MM.1S (cell line): Measurements from ENCODE around the gene CTDNEP1.

ENCODE experiments used
- EZH2 ChIP-seq: fragments of 300-600 bp; sonication (generic); optimal IDR thresholded peaks from 2 replicates; pipeline ENCODE3; 2017; ENCODE audit warnings: low read depth, mild to moderate bottlenecking, antibody characterized with exemption, low read length, mixed read lengths
- TF ChIP-seq, protein P1 (sequence below): fragments of 300-600 bp; sonication (generic); IDR thresholded peaks from 2 replicates; pipeline ENCODE4 v1.5.1; 2016; ENCODE audit warnings: antibody characterized with exemption, low read length, mixed read lengths

DNA sequence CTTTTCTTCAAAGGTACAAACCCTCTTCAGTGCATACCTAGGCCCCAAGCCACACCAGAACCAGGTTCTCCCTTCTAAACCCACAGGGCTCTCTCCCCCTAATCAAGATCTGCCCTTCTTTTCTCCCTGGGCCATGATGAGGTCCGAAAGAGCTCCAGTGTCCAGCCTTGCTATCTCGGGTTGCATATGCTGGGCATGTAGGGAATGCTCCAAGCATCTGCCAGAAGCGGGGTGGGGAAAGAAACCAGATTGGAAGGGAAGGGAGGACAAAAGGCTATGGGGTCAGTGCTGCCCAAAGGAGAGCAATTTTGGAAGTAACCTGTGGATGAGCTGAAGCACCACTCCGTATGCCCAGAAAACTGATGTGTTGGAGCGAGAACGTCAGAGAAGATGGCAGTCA is 2.3 kb downstream of the CTDNEP1 start:
- TF ChIP-seq, protein P1, sequence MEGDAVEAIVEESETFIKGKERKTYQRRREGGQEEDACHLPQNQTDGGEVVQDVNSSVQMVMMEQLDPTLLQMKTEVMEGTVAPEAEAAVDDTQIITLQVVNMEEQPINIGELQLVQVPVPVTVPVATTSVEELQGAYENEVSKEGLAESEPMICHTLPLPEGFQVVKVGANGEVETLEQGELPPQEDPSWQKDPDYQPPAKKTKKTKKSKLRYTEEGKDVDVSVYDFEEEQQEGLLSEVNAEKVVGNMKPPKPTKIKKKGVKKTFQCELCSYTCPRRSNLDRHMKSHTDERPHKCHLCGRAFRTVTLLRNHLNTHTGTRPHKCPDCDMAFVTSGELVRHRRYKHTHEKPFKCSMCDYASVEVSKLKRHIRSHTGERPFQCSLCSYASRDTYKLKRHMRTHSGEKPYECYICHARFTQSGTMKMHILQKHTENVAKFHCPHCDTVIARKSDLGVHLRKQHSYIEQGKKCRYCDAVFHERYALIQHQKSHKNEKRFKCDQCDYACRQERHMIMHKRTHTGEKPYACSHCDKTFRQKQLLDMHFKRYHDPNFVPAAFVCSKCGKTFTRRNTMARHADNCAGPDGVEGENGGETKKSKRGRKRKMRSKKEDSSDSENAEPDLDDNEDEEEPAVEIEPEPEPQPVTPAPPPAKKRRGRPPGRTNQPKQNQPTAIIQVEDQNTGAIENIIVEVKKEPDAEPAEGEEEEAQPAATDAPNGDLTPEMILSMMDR, result no peak
- TF ChIP-seq EZH2, result no peak
